ENCODE results near the gene ARHGAP32. TPM values are rescaled to one million over a fixed set of nuclear protein-coding genes. Genes with fewer than 3 reads are reported as not detected.
A peak's percentile ranks its signal among the peaks of the same experiment; 100 is the strongest.

ARHGAP32 gene
- total RNA-seq, 4 donors from 2014 or later = 10.9 to 28.0 (median 19.2) TPM

DNA sequence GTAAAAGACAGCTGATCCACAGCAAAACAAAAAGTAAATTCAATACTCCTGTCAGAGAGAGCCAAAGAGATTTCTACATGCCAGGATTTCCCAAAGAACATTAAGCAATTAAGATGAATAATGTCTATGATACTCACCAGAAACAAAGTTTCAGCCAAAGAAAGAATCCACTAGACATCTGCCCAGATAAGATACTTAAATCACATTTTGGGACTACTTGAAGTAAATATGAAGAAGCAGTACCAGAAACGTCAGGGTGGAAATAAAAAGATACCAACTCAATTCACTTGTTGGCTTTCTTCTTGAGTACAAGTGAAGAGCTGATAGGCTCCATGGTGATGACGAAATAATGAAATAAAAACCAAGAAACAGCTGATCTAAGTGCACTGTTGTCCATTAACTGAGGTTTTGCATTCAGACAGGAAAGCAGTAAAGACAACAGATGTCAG lies 31.6 kb upstream of the ARHGAP32 start:
- no peak for DNase-seq (ENCODE audit: low spot score in 2 of 2)
- peak overlapping the region in 1 of 4 donors; percentile 12 for H3K27ac ChIP-seq
- H3K4me1 ChIP-seq = peaks cover 0 to 12% (median 3%) of the 10 kb centered on the region in 4 donors
- WGBS, 2 donors = 64 to 72% methylated on average over 2 of the region's 2 CpGs
- H3K27me3 ChIP-seq = no peaks in the 10 kb centered on the region
- no peak overlapping the region for H3K4me3 ChIP-seq
- H3K36me3 ChIP-seq = no peaks in the 10 kb centered on the region
- TF ChIP-seq EP300 (IDR thresholded peaks at IDR 0.05) (no peak), POLR2A (IDR thresholded peaks at IDR 0.05) (no peak)
- TF ChIP-seq, protein P1, sequence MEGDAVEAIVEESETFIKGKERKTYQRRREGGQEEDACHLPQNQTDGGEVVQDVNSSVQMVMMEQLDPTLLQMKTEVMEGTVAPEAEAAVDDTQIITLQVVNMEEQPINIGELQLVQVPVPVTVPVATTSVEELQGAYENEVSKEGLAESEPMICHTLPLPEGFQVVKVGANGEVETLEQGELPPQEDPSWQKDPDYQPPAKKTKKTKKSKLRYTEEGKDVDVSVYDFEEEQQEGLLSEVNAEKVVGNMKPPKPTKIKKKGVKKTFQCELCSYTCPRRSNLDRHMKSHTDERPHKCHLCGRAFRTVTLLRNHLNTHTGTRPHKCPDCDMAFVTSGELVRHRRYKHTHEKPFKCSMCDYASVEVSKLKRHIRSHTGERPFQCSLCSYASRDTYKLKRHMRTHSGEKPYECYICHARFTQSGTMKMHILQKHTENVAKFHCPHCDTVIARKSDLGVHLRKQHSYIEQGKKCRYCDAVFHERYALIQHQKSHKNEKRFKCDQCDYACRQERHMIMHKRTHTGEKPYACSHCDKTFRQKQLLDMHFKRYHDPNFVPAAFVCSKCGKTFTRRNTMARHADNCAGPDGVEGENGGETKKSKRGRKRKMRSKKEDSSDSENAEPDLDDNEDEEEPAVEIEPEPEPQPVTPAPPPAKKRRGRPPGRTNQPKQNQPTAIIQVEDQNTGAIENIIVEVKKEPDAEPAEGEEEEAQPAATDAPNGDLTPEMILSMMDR (IDR thresholded peaks at IDR 0.05) = no peak
- H3K9me3 ChIP-seq = peaks cover 0 to 31% (median 9%) of the 10 kb centered on the region in 4 donors

DNA sequence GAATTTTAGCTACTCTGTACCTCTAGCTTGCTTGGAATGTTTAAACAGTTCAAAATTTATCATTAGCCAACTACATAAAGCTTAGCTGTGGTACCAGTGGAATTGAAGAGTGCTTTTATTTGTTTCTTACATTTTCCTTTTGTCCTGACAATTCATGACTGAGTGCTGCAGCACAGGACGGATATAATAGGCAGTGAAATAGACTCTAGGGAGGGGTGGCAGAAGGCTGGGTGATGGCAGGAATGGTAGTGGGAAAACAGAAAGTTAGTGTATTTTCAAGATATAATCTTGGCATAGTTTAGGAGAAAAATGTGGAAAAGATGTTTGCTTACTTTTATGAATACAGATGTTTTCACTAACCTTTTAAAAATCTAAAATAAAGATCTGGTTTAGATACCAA lies 31.1 kb upstream of the ARHGAP32 start:
- Histone ChIP-seq H3K36me3 (no peaks in the 10 kb centered on the region), H3K27me3 (no peaks in the 10 kb centered on the region), H3K27ac (no peak overlapping the region), H3K4me1 (peaks cover 0 to 12% (median 3%) of the 10 kb centered on the region in 4 donors), H3K9me3 (peaks cover 0 to 31% (median 9%) of the 10 kb centered on the region in 4 donors), H3K4me3 (no peak overlapping the region)
- no peak for DNase-seq (ENCODE audit: low spot score in 2 of 2)
- 33 to 41% methylated on average over 1 of the region's 1 CpG for WGBS, 2 donors
- no peak for TF ChIP-seq EP300 (IDR thresholded peaks at IDR 0.05)
- no peak for TF ChIP-seq POLR2A (IDR thresholded peaks at IDR 0.05)
- TF ChIP-seq, protein P1 (IDR thresholded peaks at IDR 0.05) = no peak

DNA sequence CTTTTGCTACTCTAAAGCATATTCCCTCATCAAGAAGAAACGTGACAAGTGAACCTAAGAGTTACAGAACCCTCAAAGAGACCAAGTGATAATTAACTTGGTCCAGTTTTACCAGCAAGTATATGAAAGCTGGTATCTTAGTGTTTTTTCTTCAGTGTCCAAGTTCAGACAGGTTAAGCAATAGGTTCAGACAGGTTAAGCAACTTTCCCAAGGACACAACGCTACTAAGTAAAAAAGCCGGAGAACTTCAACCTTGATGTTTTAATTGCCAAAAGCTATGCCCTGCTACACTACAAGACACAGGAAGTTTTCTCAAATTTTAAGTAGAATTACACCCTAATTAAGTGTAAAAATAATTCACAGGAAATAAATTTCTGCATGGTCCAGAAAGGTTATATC lies 30.0 kb upstream of the ARHGAP32 start:
- Histone ChIP-seq H3K4me1 (peaks cover 0 to 12% (median 3%) of the 10 kb centered on the region in 4 donors), H3K36me3 (no peaks in the 10 kb centered on the region), H3K4me3 (no peak overlapping the region), H3K9me3 (peaks cover 0 to 25% (median 7%) of the 10 kb centered on the region in 4 donors), H3K27me3 (no peaks in the 10 kb centered on the region), H3K27ac (no peak overlapping the region)
- 85 to 93% methylated on average over 3 of the region's 3 CpGs for WGBS, 2 donors
- TF ChIP-seq, protein P1 (IDR thresholded peaks at IDR 0.05) = no peak
- no peak for DNase-seq (ENCODE audit: low spot score in 2 of 2)

DNA sequence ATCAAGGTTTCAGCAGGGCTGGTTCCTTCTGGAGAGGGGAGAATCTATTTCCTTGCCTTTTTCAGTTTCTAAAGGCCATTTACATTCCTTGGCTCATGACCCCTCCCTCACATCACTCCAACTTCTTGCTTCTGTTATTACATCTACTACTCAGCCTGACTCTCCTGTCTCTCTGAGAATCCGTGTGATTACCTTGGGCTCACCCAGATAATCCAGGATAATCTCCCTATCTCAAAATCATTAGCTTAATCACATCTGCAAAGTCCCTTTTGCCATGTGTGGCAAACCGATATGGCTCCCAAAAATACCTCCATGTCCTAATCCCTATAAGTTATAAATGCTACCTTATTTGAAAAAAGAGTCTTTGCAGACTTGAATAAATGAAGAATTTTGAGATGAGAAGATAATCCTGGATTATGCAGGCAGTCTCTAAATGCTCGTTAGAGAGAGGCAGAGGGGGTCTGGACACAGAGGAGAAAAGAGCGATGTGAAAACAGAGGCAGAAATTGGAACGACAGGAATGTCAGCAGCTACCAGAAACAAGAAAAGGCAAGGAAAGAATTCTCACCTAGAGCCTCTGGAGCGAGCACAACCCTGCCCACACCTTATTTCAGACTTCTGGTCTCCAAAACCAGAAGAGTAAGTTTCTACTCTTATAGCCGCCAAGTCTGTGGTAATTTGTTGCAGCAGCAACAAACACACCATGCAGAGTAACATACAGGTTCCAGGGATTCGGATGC lies 23.6 kb upstream of the ARHGAP32 start:
- Histone ChIP-seq H3K36me3 (no peaks in the 10 kb centered on the region), H3K27me3 (no peaks in the 10 kb centered on the region), H3K27ac (no peak overlapping the region), H3K4me1 (peaks cover 0 to 4% (median 0%) of the 10 kb centered on the region in 4 donors), H3K4me3 (no peak overlapping the region), H3K9me3 (peaks cover 0 to 4% (median 0%) of the 10 kb centered on the region in 4 donors)
- 87 to 90% methylated on average over 8 of the region's 8 CpGs for WGBS, 2 donors
- no peak for DNase-seq (ENCODE audit: low spot score in 2 of 2)
- TF ChIP-seq, protein P1 (IDR thresholded peaks at IDR 0.05) = no peak
- TF ChIP-seq POLR2A (IDR thresholded peaks at IDR 0.05) = no peak
- TF ChIP-seq EP300 (IDR thresholded peaks at IDR 0.05) = no peak

DNA sequence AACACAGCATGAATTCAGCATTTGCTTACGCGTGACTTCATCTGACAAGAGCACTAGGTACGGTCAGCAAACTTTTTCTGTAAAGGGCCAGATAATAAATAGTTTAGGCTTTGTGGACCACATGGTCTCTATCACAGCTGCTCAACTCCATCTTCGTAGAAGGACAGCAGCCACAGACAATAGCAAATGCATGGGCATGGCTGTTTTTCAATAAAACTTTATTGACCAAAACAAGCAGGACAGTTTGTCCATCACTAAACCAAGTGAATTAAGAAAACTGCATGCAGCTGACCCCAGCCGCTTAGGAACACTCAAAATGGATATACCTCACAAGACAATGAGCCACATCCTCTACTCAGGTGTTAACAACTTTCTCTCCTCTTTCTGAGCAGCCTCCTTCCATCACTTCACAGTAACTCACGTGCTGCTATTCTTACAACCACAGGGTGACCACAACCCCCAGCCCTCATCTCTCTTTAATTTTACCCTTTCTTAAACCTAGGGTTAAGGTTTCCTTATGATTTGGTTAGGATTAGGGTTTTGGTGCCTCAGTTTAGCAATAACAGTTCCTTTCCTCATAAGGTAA lies 22.7 kb upstream of the ARHGAP32 start:
- no peak for DNase-seq (ENCODE audit: low spot score in 2 of 2)

More for the DNA sequence above, 22.7 kb upstream of the ARHGAP32 start:
- H3K9me3 ChIP-seq = peaks cover 0 to 4% (median 0%) of the 10 kb centered on the region in 4 donors
- WGBS, 2 donors = 96 to 97% methylated on average over 6 of the region's 6 CpGs
- TF ChIP-seq, protein P1 (IDR thresholded peaks at IDR 0.05) = no peak
- TF ChIP-seq EP300 (IDR thresholded peaks at IDR 0.05) (no peak), POLR2A (IDR thresholded peaks at IDR 0.05) (no peak)
- H3K27ac ChIP-seq = no peak overlapping the region
- no peak overlapping the region for H3K4me3 ChIP-seq
- H3K27me3 ChIP-seq = no peaks in the 10 kb centered on the region
- H3K4me1 ChIP-seq = peaks cover 0 to 10% (median 0%) of the 10 kb centered on the region in 4 donors
- H3K36me3 ChIP-seq = no peaks in the 10 kb centered on the region
